Skeletal muscle tissue (tissue), 4 donors: ENCODE data around the gene BCCIP. TPM values are rescaled to one million over a fixed set of nuclear protein-coding genes. Genes with fewer than 3 reads are reported as not detected.

Experiments
- H3K27ac ChIP-seq: one replicate; pipeline ENCODE4 v1.7.0; 2013; ENCODE audit warnings: mild to moderate bottlenecking, low read depth, low read length, inconsistent platforms
- H3K27me3 ChIP-seq, 3 donors: one replicate each; pipeline ENCODE4 v1.7.0; 2013; ENCODE audit warnings: low read length in 3 of 3; ENCODE audit not compliant: control insufficient read depth in 3 of 3, insufficient read depth in 3 of 3
- H3K36me3 ChIP-seq, 3 donors: one replicate each; pipeline ENCODE4 v1.7.0; 2013; ENCODE audit warnings: low read length in 3 of 3; ENCODE audit not compliant: control insufficient read depth in 3 of 3, insufficient read depth in 3 of 3
- H3K4me1 ChIP-seq, 3 donors: one replicate each; pipeline ENCODE4 v1.7.0; 2013; ENCODE audit warnings: low read length in 3 of 3, mild to moderate bottlenecking in 3 of 3; ENCODE audit not compliant: control insufficient read depth in 3 of 3, insufficient read depth in 3 of 3
- H3K4me3 ChIP-seq, 3 donors: one replicate each; pipeline ENCODE4 v1.7.0; 2013; ENCODE audit warnings: low read length in 3 of 3
- H3K9ac ChIP-seq, 3 donors: one replicate each; pipeline ENCODE4 v1.7.0; 2013; ENCODE audit warnings: low read length in 3 of 3, mild to moderate bottlenecking in 3 of 3, moderate library complexity in 2 of 3, low read depth in 1 of 3
- H3K9me3 ChIP-seq, 3 donors: one replicate each; pipeline ENCODE4 v1.7.0; 2013; ENCODE audit warnings: low read length in 3 of 3; ENCODE audit not compliant: control insufficient read depth in 3 of 3
- total RNA-seq: library from RNA; depleted of rRNA; stranded (reverse); fragments of >200 nt; gene quantifications from one replicate; pipeline ENCODE4 v1.2.3, GENCODE V29; 2014
- donor health status: Osteomylitis.

The BCCIP gene
- total RNA-seq, 1 donor from 2014 or later = 27.1 TPM

DNA sequence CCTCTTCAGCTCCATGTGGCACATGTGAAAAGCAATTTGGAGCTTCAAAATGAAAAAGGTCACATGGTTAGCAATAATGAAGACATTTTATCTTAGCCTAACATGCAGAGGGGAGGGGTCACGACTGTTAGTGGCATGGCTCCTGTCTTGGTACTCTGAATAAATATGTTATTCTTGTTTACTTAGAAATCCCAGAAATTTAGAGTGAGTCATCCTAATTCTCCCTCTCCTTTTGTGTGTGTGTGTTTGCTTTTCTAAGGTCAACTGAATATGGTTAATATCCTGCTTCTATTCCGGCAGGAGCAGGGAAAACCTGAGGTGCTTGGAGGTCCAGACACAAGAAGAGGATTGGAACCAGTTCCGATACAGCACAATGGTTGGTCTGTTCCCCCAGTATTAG, 17.6 kb downstream of the BCCIP start:
- peaks cover 0 to 5% (median 4%) of the 10 kb centered on the region in 3 donors for H3K4me1 ChIP-seq
- no peaks in the 10 kb centered on the region for H3K9me3 ChIP-seq
- H3K4me3 ChIP-seq = no peak overlapping the region
- no peak overlapping the region for H3K9ac ChIP-seq
- no peak overlapping the region for H3K27ac ChIP-seq
- H3K36me3 ChIP-seq = peaks cover 50 to 65% (median 64%) of the 10 kb centered on the region in 3 donors
- no peaks in the 10 kb centered on the region for H3K27me3 ChIP-seq

DNA sequence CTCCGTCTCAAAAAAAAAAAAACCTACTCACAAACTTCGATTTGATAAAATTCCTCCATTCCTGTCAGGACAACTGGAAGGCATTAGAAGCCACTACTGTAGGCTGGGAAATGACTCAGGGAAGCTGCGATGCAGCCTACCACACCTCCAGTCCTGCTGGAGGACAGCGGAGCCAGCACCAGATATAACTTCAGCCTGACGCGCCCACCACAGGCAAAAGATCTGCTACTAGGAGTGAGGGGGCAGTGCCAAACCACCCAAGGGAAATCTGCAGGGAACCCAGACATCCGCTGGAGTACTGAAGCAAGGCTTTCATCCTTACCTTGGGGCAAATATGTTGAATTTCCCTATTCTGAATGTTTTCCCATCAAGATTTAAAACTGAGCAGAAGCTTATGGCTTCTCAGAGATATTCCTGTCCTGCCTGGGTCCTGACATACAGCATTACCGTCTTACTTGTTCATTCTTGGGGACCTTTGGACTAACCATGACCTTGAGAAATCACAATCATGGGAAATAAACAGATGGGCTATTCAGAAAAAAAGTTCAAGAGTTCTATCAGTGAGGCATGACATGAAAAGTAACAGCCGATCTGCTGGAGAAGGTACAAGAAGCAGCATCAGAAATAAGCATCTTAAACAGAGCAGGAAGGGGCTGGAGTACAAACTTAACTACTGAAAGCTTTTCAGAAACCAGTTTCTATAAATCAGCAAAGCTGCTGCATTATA, 20.4 kb downstream of the BCCIP start:
- Histone ChIP-seq H3K36me3 (peaks cover 42 to 48% (median 47%) of the 10 kb centered on the region in 3 donors), H3K4me3 (no peak overlapping the region), H3K27ac (no peak overlapping the region), H3K9ac (no peak overlapping the region), H3K27me3 (no peaks in the 10 kb centered on the region), H3K4me1 (peaks cover 0 to 5% (median 4%) of the 10 kb centered on the region in 3 donors), H3K9me3 (no peaks in the 10 kb centered on the region)

DNA sequence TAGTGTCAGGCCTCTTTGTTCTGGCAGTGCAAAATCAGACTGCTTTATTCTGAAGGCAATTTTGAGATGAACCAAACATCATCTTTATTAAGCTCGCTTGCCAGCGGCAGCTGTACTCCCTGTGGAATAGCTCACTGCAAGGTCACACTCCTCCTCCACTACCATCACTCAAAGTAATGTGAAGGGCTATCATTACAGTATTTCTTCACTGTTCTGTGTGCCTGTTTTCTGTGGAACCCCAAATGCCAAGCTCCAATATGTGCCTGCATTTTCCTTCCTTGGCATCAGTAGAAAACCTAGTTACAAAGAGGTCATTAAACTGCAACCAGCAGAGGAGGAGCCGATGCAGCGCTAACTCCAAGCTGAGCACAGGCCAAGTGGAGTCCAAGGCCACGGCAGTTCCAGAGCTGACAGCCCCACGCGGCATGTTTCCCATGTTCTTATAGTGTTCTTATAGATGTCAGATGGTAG, 21.4 kb downstream of the BCCIP start:
- H3K4me3 ChIP-seq = no peak overlapping the region
- no peak overlapping the region for H3K9ac ChIP-seq
- no peaks in the 10 kb centered on the region for H3K9me3 ChIP-seq
- no peaks in the 10 kb centered on the region for H3K27me3 ChIP-seq
- no peak overlapping the region for H3K27ac ChIP-seq
- H3K4me1 ChIP-seq = peaks cover 0 to 5% (median 4%) of the 10 kb centered on the region in 3 donors
- peaks cover 36 to 41% (median 39%) of the 10 kb centered on the region in 3 donors for H3K36me3 ChIP-seq

DNA sequence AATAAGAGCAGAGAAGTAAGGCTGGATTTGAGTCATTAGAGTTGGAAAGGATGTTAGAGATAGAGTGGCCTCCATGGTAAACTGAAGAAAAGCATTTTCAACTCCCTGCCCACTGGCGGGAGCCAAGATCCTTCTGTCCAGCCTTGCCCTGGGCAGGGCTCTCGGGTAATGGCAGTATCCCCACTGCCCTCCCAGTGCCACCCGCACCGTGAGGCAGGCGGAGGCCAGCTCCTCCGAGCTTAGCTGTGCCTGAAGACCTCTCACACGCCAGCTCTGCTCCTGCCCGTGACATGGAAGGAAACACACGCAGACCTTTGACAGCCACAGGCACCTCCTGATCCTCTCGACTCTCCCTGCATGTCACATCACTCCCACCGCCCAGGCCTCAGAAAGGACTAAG, 22.3 kb downstream of the BCCIP start:
- Histone ChIP-seq H3K4me1 (peaks cover 0 to 5% (median 4%) of the 10 kb centered on the region in 3 donors), H3K36me3 (peaks cover 28 to 37% (median 31%) of the 10 kb centered on the region in 3 donors), H3K27ac (no peak overlapping the region), H3K9me3 (no peaks in the 10 kb centered on the region), H3K9ac (no peak overlapping the region), H3K4me3 (no peak overlapping the region), H3K27me3 (no peaks in the 10 kb centered on the region)

DNA sequence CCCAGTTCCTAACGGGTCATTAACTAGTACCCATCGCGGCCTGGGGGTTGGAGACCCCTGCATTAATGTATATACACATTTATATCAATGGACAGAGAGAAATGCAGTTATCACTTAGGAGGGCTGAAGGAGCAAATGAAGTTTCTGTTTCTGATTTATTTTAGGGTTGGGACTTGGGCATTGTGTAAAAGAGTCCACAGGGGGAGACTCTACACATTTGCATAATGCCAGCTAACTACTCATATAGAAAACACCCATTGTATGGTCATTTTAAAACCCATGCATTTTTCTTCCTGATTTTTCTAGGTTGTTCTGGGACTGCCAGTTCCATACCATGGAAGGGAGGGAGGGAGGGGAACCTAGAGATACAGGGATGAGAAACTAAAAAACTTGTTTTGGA, 23.5 kb downstream of the BCCIP start:
- Histone ChIP-seq H3K4me1 (peaks cover 0 to 5% (median 4%) of the 10 kb centered on the region in 3 donors), H3K9me3 (no peaks in the 10 kb centered on the region), H3K9ac (no peak overlapping the region), H3K36me3 (peaks cover 20 to 34% (median 33%) of the 10 kb centered on the region in 3 donors), H3K27me3 (no peaks in the 10 kb centered on the region), H3K27ac (no peak overlapping the region), H3K4me3 (no peak overlapping the region)

DNA sequence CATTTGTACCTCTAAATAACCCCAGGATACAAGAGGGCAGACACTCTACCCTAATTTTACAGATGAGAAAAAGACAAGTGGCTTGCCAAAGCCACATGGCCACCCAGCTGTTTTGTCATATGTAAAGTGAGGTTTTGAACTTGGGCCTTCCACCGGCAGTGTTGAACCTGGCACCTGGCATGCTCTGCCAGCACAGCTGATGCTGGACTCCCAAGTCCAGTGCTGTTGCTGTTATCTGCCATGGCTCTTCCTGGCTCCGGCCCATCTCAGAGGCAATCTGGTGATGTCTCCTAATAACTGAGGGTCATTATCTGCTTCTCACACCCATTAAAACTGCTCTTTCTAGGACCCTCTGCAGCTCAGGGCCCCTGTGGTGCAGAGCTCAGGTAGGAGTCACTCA, 25.0 kb downstream of the BCCIP start:
- Histone ChIP-seq H3K4me1 (peaks cover 0 to 5% (median 4%) of the 10 kb centered on the region in 3 donors), H3K4me3 (no peak overlapping the region), H3K9ac (no peak overlapping the region), H3K36me3 (peaks cover 26 to 40% (median 38%) of the 10 kb centered on the region in 3 donors), H3K27ac (no peak overlapping the region), H3K9me3 (no peaks in the 10 kb centered on the region), H3K27me3 (no peaks in the 10 kb centered on the region)

DNA sequence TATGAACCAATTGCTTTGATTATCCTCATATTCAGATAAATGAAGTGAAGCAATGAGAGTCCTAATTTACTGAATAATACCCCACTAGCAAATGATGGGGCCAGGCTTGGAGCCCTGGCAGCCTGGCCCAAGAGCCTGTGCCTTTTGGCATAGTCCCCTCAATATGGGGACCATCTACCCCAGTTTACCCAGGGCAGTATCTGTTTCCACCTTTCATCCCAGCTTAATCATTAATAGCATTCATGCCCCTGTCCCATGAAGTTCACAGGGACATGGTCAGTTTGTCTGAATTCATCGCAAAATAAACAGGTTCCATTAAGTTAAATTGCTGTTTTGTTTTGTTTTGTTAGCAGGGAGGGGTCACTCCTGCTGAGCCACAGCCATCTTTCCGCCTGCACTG, 25.5 kb downstream of the BCCIP start:
- Histone ChIP-seq H3K27me3 (no peaks in the 10 kb centered on the region), H3K4me1 (peaks cover 0 to 5% (median 4%) of the 10 kb centered on the region in 3 donors), H3K36me3 (peaks cover 26 to 39% (median 38%) of the 10 kb centered on the region in 3 donors), H3K9ac (no peak overlapping the region), H3K4me3 (no peak overlapping the region), H3K27ac (no peak overlapping the region), H3K9me3 (no peaks in the 10 kb centered on the region)

DNA sequence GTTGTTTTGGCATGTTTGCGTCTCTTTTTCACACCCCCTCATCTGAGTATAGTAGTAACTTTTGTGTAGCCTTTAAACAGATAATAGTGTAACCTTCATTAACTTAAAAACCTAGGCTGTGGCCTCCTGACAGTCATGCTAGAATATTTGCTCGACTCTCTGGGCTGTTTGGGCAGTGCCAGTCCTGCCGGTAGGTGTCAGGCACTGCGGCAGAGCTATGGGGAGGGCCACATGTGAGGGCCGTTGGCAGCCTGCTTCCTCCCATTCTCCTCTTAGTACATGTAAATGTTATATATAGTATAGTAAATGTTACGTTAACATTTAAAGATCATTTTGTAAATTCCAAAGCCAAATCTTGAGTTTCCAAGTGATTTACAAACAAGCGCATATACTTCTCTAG, 26.1 kb downstream of the BCCIP start:
- H3K9me3 ChIP-seq = no peaks in the 10 kb centered on the region
- peaks cover 0 to 5% (median 4%) of the 10 kb centered on the region in 3 donors for H3K4me1 ChIP-seq
- no peak overlapping the region for H3K27ac ChIP-seq
- no peaks in the 10 kb centered on the region for H3K27me3 ChIP-seq
- H3K36me3 ChIP-seq = peaks cover 26 to 40% (median 38%) of the 10 kb centered on the region in 3 donors
- H3K4me3 ChIP-seq = no peak overlapping the region
- no peak overlapping the region for H3K9ac ChIP-seq

DNA sequence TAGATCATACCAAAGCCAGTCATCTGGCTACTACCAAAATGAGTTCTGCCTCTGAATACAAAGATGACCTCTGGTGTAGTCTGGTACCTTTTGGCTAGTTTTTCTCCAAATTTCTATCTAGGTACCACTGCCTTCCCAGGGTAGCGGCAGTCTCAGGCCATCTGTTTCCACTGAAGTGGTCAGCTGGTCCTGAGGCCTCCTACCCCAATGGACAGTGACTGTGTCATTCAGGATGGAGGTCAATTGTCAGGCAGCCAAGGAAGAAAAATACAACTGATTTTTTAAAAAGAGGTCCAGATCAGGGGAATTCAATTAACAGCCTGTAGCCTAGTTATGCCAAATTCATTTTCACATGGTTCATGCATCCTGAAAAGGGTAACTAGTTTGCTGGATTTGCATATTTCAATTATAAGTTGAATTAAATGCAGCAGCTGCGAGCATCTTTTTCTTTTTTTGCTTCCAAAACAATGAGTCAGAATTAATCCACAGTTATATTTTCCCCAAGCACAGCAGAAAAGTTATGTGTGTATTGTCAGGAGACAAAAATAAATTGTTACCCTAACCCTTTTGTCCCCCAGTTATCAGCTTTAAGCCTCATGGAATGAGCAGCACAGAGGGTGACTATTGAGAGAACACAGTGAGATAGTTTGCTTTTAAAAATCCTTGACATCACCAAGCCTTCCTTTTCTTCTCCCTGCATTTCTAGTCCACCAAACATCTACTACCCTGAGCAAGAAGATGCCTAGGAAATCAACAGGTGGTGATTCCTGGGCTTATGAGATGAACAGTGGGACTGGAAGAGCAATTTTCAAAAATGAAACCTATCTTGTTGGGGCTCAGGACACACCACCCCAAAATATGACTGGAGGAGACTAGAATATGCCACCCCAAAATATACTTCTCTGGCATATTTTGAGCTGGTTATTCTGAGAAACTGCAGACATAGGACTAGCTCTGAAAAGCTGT, 27.7 kb downstream of the BCCIP start:
- no peak overlapping the region for H3K27ac ChIP-seq

More for the DNA sequence above, 27.7 kb downstream of the BCCIP start:
- Histone ChIP-seq H3K9ac (no peak overlapping the region), H3K4me3 (no peak overlapping the region), H3K36me3 (peaks cover 20 to 38% (median 34%) of the 10 kb centered on the region in 3 donors), H3K27me3 (no peaks in the 10 kb centered on the region), H3K4me1 (no peaks in the 10 kb centered on the region), H3K9me3 (no peaks in the 10 kb centered on the region)
